Vagina (tissue), 2 donors: Measurements from ENCODE around the gene GNPAT. TPM values are rescaled to one million over a fixed set of nuclear protein-coding genes. Genes with fewer than 3 reads are reported as not detected.
A peak's percentile ranks its signal among the peaks of the same experiment; 100 is the strongest.

Experiments used
- DNase-seq, 2 donors: peaks; one replicate each; pipeline ENCODE4 v3.0.0-alpha.2; 2017; ENCODE audit errors: extremely low spot score in 2 of 2
- H3K27ac ChIP-seq: fragments of 200-600 bp; sonication (generic); one replicate; pipeline ENCODE4 v1.5.1; 2019
- H3K27me3 ChIP-seq: fragments of 200-600 bp; sonication (generic); one replicate; pipeline ENCODE4 v1.5.1; 2019
- H3K36me3 ChIP-seq, 2 donors: fragments of 200-600 bp; sonication (generic); one replicate each; pipeline ENCODE4 v1.5.1; 2017 to 2019
- H3K4me1 ChIP-seq: fragments of 200-600 bp; sonication (generic); one replicate; pipeline ENCODE4 v1.5.1; 2019
- H3K4me3 ChIP-seq, 2 donors: fragments of 200-600 bp; sonication (generic); 1 replicate in 1 of 2; 2 replicates in 1 of 2; pipeline ENCODE4 v1.5.1; 2016 to 2019
- H3K9me3 ChIP-seq: fragments of 200-600 bp; sonication (generic); one replicate; pipeline ENCODE4 v1.5.1; 2019
- CTCF ChIP-seq, 3 experiments: fragments of 450-650 bp in 2 of 3; fragments of 200-600 bp in 1 of 3; sonication (generic) in 1 of 3; IDR thresholded peaks; one replicate each; pipeline ENCODE4 v1.5.1; 2017 to 2019; ENCODE audit warnings: antibody characterized with exemption in 3 of 3, mild to moderate bottlenecking in 2 of 3, moderate library complexity in 2 of 3
- POLR2A ChIP-seq, 2 donors: fragments of 450-650 bp; IDR thresholded peaks; one replicate each; pipeline ENCODE4 v1.6.1; 2017; ENCODE audit warnings: antibody characterized with exemption in 2 of 2, mild to moderate bottlenecking in 2 of 2, moderate library complexity in 2 of 2
- POLR2AphosphoS5 ChIP-seq, 2 donors: sonication (generic); formaldehyde crosslinking; IDR thresholded peaks; one replicate each; pipeline ENCODE4 v1.9.0; 2017; ENCODE audit warnings: antibody characterized with exemption in 2 of 2, mild to moderate bottlenecking in 2 of 2, low read depth in 1 of 2; ENCODE audit not compliant: insufficient read depth in 1 of 2
- intact Hi-C: fragments of 100-400 bp; cut with DNase I; formaldehyde crosslinking; loops from one replicate; pipeline ENCODE4 v1.15.1; 2023
- total RNA-seq: library from RNA; depleted of rRNA; stranded (reverse); fragments of >200 nt; gene quantifications from one replicate; pipeline ENCODE4 v1.2.3, GENCODE V29; 2016

Gene GNPAT
- 28.7 TPM for total RNA-seq

GRCh38 chr1:231240883-231241735 lies at the start of gene GNPAT:
TSS of gene GNPAT (plus strand) at chr1:231241212. CDS start at chr1:231241379, 167 bp downstream.
- peaks cover 43% of the 10 kb centered on the region for H3K4me1 ChIP-seq
- H3K36me3 ChIP-seq = peaks cover 0 to 24% of the 10 kb centered on the region in 2 donors
- intact Hi-C loops = no loop called here
- H3K27me3 ChIP-seq = no peaks in the 10 kb centered on the region
- TF ChIP-seq CTCF (IDR thresholded peaks at IDR 0.05) (no peak), POLR2A (IDR thresholded peaks at IDR 0.05) (peak in 1 of 2 donors; percentile 83), POLR2AphosphoS5 (IDR thresholded peaks at IDR 0.05; ENCODE audit: insufficient read depth in 1 of 2, low read depth in 1 of 2) (peak; percentile 92 to 94)
- H3K4me3 ChIP-seq = peak within 1 kb of the TSS; percentile 71 to 84
- DNase-seq = no peak
- no peaks in the 10 kb centered on the region for H3K9me3 ChIP-seq
- peak within 1 kb of the TSS; percentile 79 for H3K27ac ChIP-seq

GRCh38 chr1:231192620-231193163 lies 48.3 kb upstream of the GNPAT start:
- no peaks in the 10 kb centered on the region for H3K27me3 ChIP-seq
- intact Hi-C loops = no loop called here
- H3K36me3 ChIP-seq = no peaks in the 10 kb centered on the region
- no peak overlapping the region for H3K27ac ChIP-seq
- no peaks in the 10 kb centered on the region for H3K9me3 ChIP-seq
- H3K4me3 ChIP-seq = no peak overlapping the region
- H3K4me1 ChIP-seq = no peaks in the 10 kb centered on the region
- no peak for TF ChIP-seq CTCF (IDR thresholded peaks at IDR 0.05)
- TF ChIP-seq POLR2A (IDR thresholded peaks at IDR 0.05) = no peak
- TF ChIP-seq POLR2AphosphoS5 (IDR thresholded peaks at IDR 0.05; ENCODE audit: insufficient read depth in 1 of 2, low read depth in 1 of 2) = no peak
- no peak for DNase-seq

GRCh38 chr1:231193710-231194340 lies 47.2 kb upstream of the GNPAT start:
- no peaks in the 10 kb centered on the region for H3K36me3 ChIP-seq
- no peak for DNase-seq
- no peaks in the 10 kb centered on the region for H3K9me3 ChIP-seq
- no peak overlapping the region for H3K4me3 ChIP-seq
- no peak overlapping the region for H3K27ac ChIP-seq
- TF ChIP-seq POLR2A (IDR thresholded peaks at IDR 0.05) (no peak), CTCF (IDR thresholded peaks at IDR 0.05) (no peak), POLR2AphosphoS5 (IDR thresholded peaks at IDR 0.05; ENCODE audit: insufficient read depth in 1 of 2, low read depth in 1 of 2) (no peak)
- no peaks in the 10 kb centered on the region for H3K27me3 ChIP-seq
- intact Hi-C loops = no loop called here
- no peaks in the 10 kb centered on the region for H3K4me1 ChIP-seq

- intact Hi-C loops = no loop called here
- Histone ChIP-seq H3K27me3 (no peaks in the 10 kb centered on the region), H3K9me3 (no peaks in the 10 kb centered on the region), H3K27ac (no peak overlapping the region), H3K4me1 (no peaks in the 10 kb centered on the region), H3K36me3 (no peaks in the 10 kb centered on the region), H3K4me3 (no peak overlapping the region)
- TF ChIP-seq POLR2A (IDR thresholded peaks at IDR 0.05) = no peak
- no peak for TF ChIP-seq CTCF (IDR thresholded peaks at IDR 0.05)
- no peak for TF ChIP-seq POLR2AphosphoS5 (IDR thresholded peaks at IDR 0.05; ENCODE audit: insufficient read depth in 1 of 2, low read depth in 1 of 2)
- DNase-seq = no peak
Observed at GRCh38 chr1:231194476-231194842, 46.6 kb upstream of the GNPAT start.
